T-helper 1 cell (primary cell): Measurements from ENCODE around the gene IDUA.

Source experiments
- DNase-seq, 5 donors: peaks; one replicate each; pipeline ENCODE4 v3.0.0-alpha.2; 2012 to 2020

IDUA gene

DNA sequence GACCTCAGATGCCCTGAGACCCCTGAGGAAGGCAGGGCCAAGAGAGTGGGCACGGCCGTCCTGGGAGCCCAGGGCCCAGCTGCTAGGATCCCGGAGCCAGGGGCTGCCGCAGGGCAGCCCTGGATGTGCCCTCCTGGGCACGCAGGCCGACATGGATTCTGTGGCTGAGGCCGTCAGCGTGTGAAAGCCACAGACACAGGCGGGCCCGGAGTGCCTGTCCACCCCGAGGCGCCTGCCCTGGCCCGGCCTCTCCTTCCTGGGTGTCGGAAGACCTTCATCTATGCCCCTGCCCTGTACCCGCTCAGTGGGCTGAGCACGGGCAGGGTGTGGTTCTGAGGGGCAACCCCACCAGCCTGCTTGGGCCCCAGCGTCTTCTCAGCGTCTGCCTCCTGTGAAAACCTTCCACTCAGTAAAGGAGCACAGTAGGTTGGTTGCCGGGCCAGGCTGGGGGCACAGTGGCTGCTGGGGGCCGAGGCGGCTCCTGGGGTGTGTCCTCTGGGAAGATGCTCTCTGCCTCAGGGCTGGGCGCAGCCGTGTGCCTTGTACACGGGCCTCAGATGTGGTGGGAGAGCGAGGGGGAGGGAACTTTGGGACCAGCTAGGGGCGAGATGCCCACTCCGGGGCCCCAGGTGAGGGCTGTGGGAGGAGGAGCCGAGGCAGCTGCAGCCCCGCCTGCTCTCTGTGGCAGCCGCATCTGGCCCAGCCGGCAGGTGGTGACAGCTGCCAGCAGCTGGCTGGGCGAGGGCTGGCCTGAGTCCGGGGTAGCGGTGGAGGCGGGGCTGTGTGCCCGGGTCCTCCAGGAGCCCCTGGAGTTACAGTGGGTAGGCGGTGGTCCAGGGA is 45.3 kb downstream of the IDUA start:
- no peak for DNase-seq

GRCh38 chr4:1032861-1033260 is 46.0 kb downstream of the IDUA start:
- no peak for DNase-seq

- no peak for DNase-seq
Observed at GRCh38 chr4:1033840-1034551, 47.2 kb downstream of the IDUA start.

- DNase-seq = no peak
Observed at GRCh38 chr4:1035510-1035909, 48.7 kb downstream of the IDUA start.

DNA sequence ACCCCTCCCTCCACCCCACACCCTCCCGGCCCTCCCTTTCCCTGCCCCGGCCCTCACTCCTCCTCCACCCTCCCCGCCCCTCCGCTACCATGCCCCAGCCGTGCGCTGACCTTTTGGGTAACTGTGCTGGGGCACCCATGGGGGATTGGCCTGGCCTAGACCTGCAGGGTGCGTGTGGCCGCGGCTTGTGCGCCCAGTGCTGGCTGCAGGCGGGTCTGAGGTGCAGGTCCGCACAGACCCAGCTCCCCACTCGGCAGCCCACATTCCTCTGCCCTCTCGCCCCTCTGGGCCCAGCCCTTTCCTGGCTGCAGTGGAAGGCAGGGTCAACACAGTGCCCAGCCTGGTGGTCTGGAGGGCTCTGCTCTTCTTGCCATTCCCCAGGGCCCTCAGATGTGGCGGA is 49.3 kb downstream of the IDUA start:
- no peak for DNase-seq

DNA sequence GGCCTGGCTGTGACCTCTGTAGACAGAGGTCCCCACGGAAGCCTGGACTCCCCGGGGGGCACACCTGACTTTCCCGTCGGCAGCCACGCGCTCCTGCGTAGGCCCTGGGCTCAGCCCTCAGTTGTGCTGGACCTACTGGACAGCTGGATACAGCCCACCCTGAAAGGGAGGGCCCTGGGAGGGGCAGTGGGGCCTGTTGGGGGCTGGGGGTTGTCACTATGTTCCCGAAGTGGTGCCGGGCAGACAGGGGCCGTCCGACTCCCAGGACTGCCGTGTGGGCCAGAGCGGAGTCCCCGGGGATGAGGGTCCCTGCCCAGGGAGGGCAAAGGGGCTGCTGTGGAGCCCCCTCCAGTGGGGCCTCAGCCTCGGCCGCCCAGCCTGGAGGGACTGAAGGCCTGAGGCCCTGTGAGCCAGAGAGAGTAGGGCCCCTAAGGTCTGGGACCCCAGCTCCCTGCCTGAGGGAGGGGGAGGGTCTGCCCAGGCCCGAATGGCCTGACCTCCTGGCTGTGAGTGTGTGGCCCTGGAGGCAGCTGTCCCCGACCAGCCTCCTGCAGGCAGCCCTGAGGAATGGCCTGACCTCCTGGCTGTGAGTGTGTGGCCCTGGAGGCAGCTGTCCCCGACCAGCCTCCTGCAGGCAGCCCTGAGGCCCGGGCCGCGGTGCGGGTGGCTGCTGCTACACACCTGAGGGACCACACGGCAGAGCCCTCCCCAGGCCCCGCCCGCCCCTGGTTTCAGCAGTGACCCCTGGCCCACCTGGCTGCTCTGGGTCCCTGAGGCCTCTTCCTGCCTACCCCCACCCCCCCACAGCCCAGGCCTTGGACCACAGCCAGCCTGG is 50.3 kb downstream of the IDUA start:
- no peak for DNase-seq

DNA sequence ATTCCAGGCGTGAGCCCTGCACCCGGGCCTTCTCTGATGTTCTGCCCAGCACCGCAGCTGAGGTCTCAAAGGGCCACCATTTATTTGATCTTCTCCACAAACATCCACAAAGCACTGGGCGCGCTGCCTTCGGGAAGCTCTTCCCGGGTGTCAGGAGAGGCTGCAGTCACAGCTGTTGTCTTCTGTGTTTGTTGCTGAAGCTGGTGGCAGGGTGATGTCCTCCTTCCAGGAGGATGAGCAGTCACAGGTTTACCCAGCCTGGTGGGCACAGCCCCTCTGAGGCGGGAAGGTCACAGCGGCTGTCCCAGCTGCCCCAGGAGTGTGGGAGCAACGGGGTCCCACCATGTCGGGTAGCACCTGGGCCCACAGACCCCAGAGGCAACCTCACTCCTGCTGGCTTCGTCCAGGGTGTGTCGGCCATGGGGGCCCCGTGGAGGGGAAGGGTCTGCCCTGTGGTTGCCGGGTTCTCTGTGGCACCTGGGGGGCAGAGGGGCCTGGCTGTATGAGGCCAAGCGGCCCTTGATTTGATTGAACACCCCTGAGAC is 52.2 kb downstream of the IDUA start:
- no peak for DNase-seq

GRCh38 chr4:1039493-1040343 is 52.9 kb downstream of the IDUA start:
- DNase-seq = no peak

- DNase-seq = no peak
Observed at GRCh38 chr4:1040344-1041146, 53.7 kb downstream of the IDUA start.

DNA sequence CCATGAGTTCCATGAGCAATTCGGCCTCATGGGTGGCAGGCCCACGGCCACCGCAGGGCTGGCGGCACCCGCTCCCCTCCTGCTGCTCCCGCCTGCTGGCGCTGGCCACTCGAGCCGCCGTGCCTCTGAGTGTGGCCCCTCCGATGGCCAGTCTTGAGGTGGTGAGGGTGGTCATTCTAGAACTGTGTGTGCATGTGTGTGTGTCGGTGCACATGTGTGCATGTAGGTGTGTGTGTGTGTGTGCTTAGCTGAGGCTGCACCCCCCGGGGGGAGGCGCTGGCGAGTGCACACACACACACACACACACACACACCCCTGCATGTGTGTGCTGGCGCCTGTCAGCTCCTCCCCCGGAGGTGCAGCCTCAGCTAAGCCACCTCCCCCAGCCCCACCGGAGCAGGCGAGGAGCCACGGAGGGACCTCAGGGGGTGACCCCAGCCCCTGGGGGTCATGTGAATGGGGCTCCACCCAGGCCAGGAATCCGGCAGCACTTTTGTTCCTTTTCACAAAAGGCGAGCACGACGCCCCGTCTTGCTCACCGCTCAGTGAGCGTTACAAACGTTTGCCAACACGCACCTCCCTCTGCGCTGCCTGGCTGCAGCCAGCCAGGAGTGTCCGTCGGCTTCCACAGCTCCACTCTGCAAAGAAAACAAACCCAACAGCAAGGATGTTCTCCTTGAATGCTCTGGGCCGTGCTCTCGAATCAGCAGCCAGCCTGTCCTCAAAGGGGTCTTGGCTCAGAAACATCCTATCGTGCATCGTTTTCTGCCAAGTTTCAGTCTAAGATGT is 54.5 kb downstream of the IDUA start:
- no peak for DNase-seq

DNA sequence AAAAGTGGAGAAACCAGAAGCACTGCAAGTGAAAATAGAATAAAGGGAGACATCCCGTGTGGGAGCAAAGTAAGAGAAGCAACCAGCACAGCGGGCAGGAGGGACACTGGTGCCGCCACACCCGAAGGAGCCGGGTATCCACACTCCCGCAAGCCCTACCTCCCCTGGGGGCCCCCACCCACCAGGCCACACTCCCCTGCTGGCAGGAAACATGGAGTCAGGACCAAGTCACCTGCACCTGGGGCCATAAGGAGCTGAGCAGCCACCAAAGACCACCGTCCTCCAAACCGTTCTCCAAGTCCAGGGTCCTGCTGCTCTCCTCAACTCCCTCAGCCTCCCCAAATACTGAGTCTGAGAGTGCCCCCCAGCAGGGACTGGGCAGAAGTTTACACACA is 55.1 kb downstream of the IDUA start:
- no peak for DNase-seq

DNA sequence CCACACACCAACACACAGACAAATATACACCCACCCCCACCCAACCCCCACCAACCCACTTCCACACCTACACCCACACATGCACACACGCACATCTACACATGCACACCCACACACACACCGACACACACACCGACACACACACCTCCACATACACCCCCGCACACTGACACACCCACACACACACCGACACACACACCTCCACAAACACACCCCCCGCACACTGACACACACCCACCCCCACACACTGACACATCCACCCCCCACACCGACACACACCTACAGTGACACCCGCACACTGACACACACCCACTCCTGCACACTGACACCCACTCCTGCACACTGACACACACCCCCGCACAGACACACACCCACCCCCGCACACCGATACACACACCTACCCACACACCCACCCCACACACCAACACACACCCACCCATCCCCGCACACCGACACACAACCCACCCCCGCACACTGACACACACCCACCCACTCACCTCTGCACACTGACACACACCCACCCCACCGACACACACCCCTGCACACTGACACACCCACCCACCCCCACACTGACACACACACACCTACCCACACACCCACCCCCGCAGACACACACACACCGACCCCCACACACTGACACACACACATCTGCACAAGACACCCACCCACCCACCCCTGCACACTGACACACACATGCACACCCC is 55.7 kb downstream of the IDUA start:
- DNase-seq = no peak

DNA sequence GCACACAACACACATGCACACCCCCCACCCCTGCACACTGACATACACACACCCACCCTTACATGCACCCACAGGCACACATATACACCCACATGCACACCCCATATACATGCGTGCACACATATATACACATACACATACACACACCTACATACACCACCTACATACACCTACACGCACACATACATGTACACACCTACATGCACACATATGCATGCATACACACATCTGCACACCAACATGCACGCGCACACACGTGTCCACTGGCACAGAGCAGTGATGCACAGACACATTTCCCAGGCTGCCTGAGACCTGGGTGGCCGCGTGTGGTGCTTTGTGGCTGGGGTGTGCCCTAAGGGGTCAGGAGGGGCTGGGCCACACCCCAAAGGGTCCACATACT is 56.3 kb downstream of the IDUA start:
- no peak for DNase-seq

GRCh38 chr4:1043651-1044468 is 57.0 kb downstream of the IDUA start:
- peak in 1 of 5 donors; percentile 10 for DNase-seq

DNA sequence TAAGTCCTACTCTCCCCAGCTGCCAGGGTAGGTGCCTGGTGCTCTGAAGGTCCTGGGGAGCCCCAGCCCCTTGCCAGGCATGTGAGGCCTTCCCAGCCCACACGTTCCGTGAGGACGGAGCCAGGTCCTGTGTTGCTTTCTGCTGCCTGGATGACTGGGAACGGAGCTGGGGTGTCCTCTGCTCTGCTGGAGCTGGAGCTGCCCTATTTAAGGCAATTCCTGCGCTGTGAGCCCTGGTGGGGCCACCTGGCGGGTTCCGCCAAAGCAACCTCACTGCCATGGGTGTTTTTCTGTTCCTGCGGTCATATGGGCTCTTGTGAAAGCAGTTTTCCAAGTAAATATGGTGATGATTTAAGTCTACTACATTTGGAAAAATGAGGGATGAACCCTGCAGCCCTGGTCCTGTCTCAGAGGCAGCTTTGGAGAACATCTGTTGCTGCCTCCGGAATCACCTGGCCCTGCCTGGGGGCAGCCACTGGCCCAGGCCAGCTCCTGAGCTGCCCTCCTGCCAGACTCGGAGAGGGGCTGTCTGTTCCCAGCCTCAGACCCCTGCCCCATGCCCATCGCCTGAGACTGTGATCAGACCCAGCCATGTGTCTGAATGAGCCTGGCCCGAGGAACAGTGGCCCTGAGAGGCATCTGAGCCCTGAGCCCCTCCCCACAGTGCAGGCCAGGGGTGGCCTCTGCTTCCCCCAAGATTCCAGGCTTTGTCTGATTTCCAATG is 57.8 kb downstream of the IDUA start:
- peak in 1 of 5 donors; percentile 8 for DNase-seq

- DNase-seq = no peak
Observed at GRCh38 chr4:1045193-1045594, 58.4 kb downstream of the IDUA start.

GRCh38 chr4:1045595-1046201 is 58.9 kb downstream of the IDUA start:
- no peak for DNase-seq

DNA sequence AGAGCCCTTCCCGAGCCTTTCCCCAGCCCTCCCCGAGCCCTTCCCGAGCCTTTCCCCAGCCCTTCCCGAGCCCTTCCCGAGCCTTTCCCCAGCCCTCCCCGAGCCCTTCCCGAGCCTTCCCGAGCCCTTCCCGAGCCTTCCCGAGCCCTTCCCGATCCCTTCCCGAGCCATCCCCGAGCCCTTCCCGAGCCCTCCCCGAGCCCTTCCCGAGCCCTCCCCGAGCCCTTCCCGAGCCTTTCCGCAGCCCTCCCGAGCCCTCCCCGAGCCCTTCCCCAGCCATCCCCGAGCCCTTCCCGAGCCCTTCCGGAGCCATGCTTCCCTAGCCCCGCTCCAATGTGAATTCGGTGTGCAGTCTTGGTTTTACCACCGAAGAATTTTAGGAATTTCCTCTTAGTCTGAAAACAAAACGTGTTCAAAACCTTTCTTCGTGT is 59.8 kb downstream of the IDUA start:
- DNase-seq = peak in 1 of 5 donors; percentile 5
